HepG2 (cell line): ENCODE results near the gene SLC22A23. TPM values are rescaled to one million over a fixed set of nuclear protein-coding genes. Genes with fewer than 3 reads are reported as not detected.

Experiments
- ETV5 ChIP-seq: IDR thresholded peaks from 2 replicates; pipeline ENCODE4 v1.6.1; 2018; ENCODE audit warnings: missing biosample characterization, missing genetic modification reagents, inconsistent platforms, borderline replicate concordance
- FOXP1 ChIP-seq, 2 experiments: fragments of 450-650 bp in 1 of 2; IDR thresholded peaks; 2 replicates each; pipeline ENCODE4 v1.6.1; 2017 to 2018; ENCODE audit warnings: antibody characterized with exemption in 1 of 2
- ISX ChIP-seq: sonication (generic); formaldehyde crosslinking; conservative IDR thresholded peaks from 2 replicates; pipeline ENCODE4 v1.5.0; 2020; ENCODE audit warnings: missing genetic modification reagents
- NFKB2 ChIP-seq: sonication (generic); formaldehyde crosslinking; IDR thresholded peaks from 2 replicates; pipeline ENCODE4 v1.4.0; 2020; ENCODE audit warnings: missing genetic modification reagents, borderline replicate concordance
- PHF8 ChIP-seq: sonication (generic); formaldehyde crosslinking; IDR thresholded peaks from 2 replicates; pipeline ENCODE4 v1.5.0; 2020; ENCODE audit warnings: missing genetic modification reagents
- RAD51 ChIP-seq: fragments of 450-650 bp; IDR thresholded peaks from 2 replicates; pipeline ENCODE4 v1.6.1; 2016; ENCODE audit warnings: borderline replicate concordance
- RBFOX2 ChIP-seq: fragments of 200-400 bp; formaldehyde crosslinking; IDR thresholded peaks from 2 replicates; pipeline ENCODE4 v1.6.1; 2017; ENCODE audit warnings: low read depth, mild to moderate bottlenecking, low read length
- RXRA ChIP-seq: sonication (generic); formaldehyde crosslinking; IDR thresholded peaks from 2 replicates; pipeline ENCODE4 v1.5.1; 2020; ENCODE audit warnings: missing genetic modification reagents
- SMC3 ChIP-seq: IDR thresholded peaks from 2 replicates; pipeline ENCODE4 v1.6.1; 2011; ENCODE audit warnings: low read length, improper control_type of control experiment
- SSRP1 ChIP-seq: IDR thresholded peaks from 2 replicates; pipeline ENCODE4 v1.6.1; 2016; ENCODE audit warnings: control low read depth
- ZBTB26 ChIP-seq: IDR thresholded peaks from 2 replicates; pipeline ENCODE4 v1.6.1; 2016; ENCODE audit warnings: missing compliant biosample characterization, missing genetic modification reagents, borderline replicate concordance
- ZBTB8A ChIP-seq: sonication (generic); formaldehyde crosslinking; IDR thresholded peaks from 2 replicates; pipeline ENCODE4 v1.4.0; 2020; ENCODE audit warnings: mild to moderate bottlenecking, low read depth, missing genetic modification reagents, borderline replicate concordance
- ZC3H13 ChIP-seq: sonication (generic); formaldehyde crosslinking; IDR thresholded peaks from 2 replicates; pipeline ENCODE4 v1.8.1; 2023; ENCODE audit warnings: mild to moderate bottlenecking, missing genetic modification reagents, moderate library complexity
- ZNF10 ChIP-seq: sonication (generic); formaldehyde crosslinking; IDR thresholded peaks from 2 replicates; pipeline ENCODE4 v1.4.0; 2020; ENCODE audit warnings: mild to moderate bottlenecking, low read depth, missing genetic modification reagents, borderline replicate concordance
- ZNF121 ChIP-seq: sonication (generic); formaldehyde crosslinking; IDR thresholded peaks from 2 replicates; pipeline ENCODE4 v1.5.0; 2020; ENCODE audit warnings: mild to moderate bottlenecking, missing genetic modification reagents
- ZNF326 ChIP-seq: sonication (generic); formaldehyde crosslinking; IDR thresholded peaks from 2 replicates; pipeline ENCODE4 v1.4.0; 2020; ENCODE audit warnings: missing genetic modification reagents, borderline replicate concordance
- ZNF615 ChIP-seq: sonication (generic); formaldehyde crosslinking; IDR thresholded peaks from 2 replicates; pipeline ENCODE4 v1.5.0; 2020; ENCODE audit warnings: mild to moderate bottlenecking, missing genetic modification reagents, borderline replicate concordance
- ZNF619 ChIP-seq: sonication (generic); formaldehyde crosslinking; IDR thresholded peaks from 2 replicates; pipeline ENCODE4 v1.4.0; 2020; ENCODE audit warnings: mild to moderate bottlenecking, missing genetic modification reagents
- ZNF644 ChIP-seq: IDR thresholded peaks from 2 replicates; pipeline ENCODE4 v1.6.1; 2016; ENCODE audit warnings: low read depth
- ZNF816 ChIP-seq: sonication (generic); formaldehyde crosslinking; IDR thresholded peaks from 2 replicates; pipeline ENCODE4 v1.8.0; 2022; ENCODE audit warnings: missing genetic modification reagents, mild to moderate bottlenecking, borderline replicate concordance
- ZSCAN30 ChIP-seq: sonication (generic); formaldehyde crosslinking; IDR thresholded peaks from 2 replicates; pipeline ENCODE4 v1.5.0; 2020; ENCODE audit warnings: mild to moderate bottlenecking, missing genetic modification reagents
- ZSCAN31 ChIP-seq: sonication (generic); formaldehyde crosslinking; IDR thresholded peaks from 2 replicates; pipeline ENCODE4 v1.5.0; 2020; ENCODE audit warnings: low read depth, mild to moderate bottlenecking, missing genetic modification reagents
- polyA plus RNA-seq, 8 experiments: library from polyadenylated mRNA; depleted of rRNA in 3 of 8; stranded (reverse) in 7 of 8; unstranded in 1 of 8; fragments of >200 nt; fragmentation: Illumina TruSeq in 4 of 8; extraction: Trizol in 4 of 8; gene quantifications; 2 replicates each; pipeline versions ENCODE4 v1.2.1 to v1.2.3, GENCODE V29; 2011 to 2016; ENCODE audit warnings: low read depth in 4 of 8, missing spikeins in 1 of 8, mixed read lengths in 1 of 8; ENCODE audit not compliant: insufficient read depth in 1 of 8
- total RNA-seq, 5 experiments: library from RNA; depleted of rRNA; stranded (reverse); fragments of >200 nt; fragmentation: Illumina TruSeq; extraction: Trizol; gene quantifications; 2 replicates each; pipeline ENCODE4 v1.2.3, GENCODE V29; 2016; ENCODE audit warnings: low read depth in 1 of 5
- TF ChIP-seq, protein P1 (sequence below): sonication (generic); formaldehyde crosslinking; IDR thresholded peaks from 2 replicates; pipeline ENCODE4 v1.4.0; 2020; ENCODE audit warnings: missing genetic modification reagents
- TF ChIP-seq, protein P2 (sequence below): sonication (generic); formaldehyde crosslinking; IDR thresholded peaks from 2 replicates; pipeline ENCODE4 v1.4.0; 2020; ENCODE audit warnings: missing genetic modification reagents
- TF ChIP-seq, protein P3 (sequence below): sonication (generic); formaldehyde crosslinking; IDR thresholded peaks from 2 replicates; pipeline ENCODE4 v1.4.0; 2020; ENCODE audit warnings: missing genetic modification reagents

The SLC22A23 gene
- total and polyA plus RNA-seq, 2 of the 13 experiments (the other 11 are each of a cell fraction or from before 2014, with no cell fraction given): 11.8 to 17.5 TPM

- TF ChIP-seq PHF8 (CRISPR knock-in tag) (no peak), ZNF326 (CRISPR knock-in tag) (no peak), RBFOX2 (0 out of 2 replicates have a peak, but pooled peaks have one; percentile 15), ZBTB26 (CRISPR knock-in tag) (no peak), ZNF644 (CRISPR knock-in tag) (no peak), ZSCAN30 (CRISPR knock-in tag) (no peak), ZNF816 (CRISPR knock-in tag) (no peak), RXRA (CRISPR knock-in tag) (0 out of 2 replicates have a peak, but pooled peaks have one; percentile 17), ZNF10 (0 out of 2 replicates have a peak, but pooled peaks have one; percentile 49), RAD51 (no peak), ZNF615 (CRISPR knock-in tag) (no peak), ISX (no peak), ETV5 (0 out of 2 replicates have a peak, but pooled peaks have one; percentile 11), SSRP1 (no peak), SMC3 (no peak), ZBTB8A (CRISPR knock-in tag) (no peak), ZSCAN31 (CRISPR knock-in tag) (no peak), ZC3H13 (CRISPR knock-in tag) (no peak), NFKB2 (CRISPR knock-in tag) (peak; percentile 58; the same call in 1 of the 2 replicates), FOXP1 (IDR thresholded peaks at IDR 0.05) (no peak), FOXP1 (CRISPR knock-in tag; IDR thresholded peaks at IDR 0.05) (no peak), ZNF619 (0 out of 2 replicates have a peak, but pooled peaks have one; percentile 38), ZNF121 (CRISPR knock-in tag) (no peak)
- TF ChIP-seq, protein P1, sequence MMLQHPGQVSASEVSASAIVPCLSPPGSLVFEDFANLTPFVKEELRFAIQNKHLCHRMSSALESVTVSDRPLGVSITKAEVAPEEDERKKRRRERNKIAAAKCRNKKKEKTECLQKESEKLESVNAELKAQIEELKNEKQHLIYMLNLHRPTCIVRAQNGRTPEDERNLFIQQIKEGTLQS (CRISPR knock-in tag): 0 out of 2 replicates have a peak, but pooled peaks have one; percentile 26
- TF ChIP-seq, protein P2, sequence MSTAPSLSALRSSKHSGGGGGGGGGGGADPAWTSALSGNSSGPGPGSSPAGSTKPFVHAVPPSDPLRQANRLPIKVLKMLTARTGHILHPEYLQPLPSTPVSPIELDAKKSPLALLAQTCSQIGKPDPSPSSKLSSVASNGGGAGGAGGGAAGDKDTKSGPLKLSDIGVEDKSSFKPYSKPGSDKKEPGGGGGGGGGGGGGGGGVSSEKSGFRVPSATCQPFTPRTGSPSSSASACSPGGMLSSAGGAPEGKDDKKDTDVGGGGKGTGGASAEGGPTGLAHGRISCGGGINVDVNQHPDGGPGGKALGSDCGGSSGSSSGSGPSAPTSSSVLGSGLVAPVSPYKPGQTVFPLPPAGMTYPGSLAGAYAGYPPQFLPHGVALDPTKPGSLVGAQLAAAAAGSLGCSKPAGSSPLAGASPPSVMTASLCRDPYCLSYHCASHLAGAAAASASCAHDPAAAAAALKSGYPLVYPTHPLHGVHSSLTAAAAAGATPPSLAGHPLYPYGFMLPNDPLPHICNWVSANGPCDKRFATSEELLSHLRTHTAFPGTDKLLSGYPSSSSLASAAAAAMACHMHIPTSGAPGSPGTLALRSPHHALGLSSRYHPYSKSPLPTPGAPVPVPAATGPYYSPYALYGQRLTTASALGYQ: no peak
- TF ChIP-seq, protein P3, sequence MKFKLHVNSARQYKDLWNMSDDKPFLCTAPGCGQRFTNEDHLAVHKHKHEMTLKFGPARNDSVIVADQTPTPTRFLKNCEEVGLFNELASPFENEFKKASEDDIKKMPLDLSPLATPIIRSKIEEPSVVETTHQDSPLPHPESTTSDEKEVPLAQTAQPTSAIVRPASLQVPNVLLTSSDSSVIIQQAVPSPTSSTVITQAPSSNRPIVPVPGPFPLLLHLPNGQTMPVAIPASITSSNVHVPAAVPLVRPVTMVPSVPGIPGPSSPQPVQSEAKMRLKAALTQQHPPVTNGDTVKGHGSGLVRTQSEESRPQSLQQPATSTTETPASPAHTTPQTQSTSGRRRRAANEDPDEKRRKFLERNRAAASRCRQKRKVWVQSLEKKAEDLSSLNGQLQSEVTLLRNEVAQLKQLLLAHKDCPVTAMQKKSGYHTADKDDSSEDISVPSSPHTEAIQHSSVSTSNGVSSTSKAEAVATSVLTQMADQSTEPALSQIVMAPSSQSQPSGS (CRISPR knock-in tag): no peak
These were observed 84.5 kb downstream of the SLC22A23 start (continued) for GRCh38 chr6:3372184-3372846.
